ENCODE results near the gene CBR1. TPM values are rescaled to one million over a fixed set of nuclear protein-coding genes. Genes with fewer than 3 reads are reported as not detected.
A peak's percentile ranks its signal among the peaks of the same experiment; 100 is the strongest.
"Not testable (repeated sequence)": the region's sequence is repeated elsewhere in the genome, so short reads cannot be mapped to it uniquely, and the experiment has no call there.

CBR1 gene
- total RNA-seq, 1 experiment from 2014 or later, result not detected

- no peaks in the 10 kb centered on the region for H3K36me3 ChIP-seq
- no peak overlapping the region for H3K27ac ChIP-seq
- DNase-seq, result no peak
- H3K27me3 ChIP-seq, result no peaks in the 10 kb centered on the region; the same call in 1 of the 2 replicates
- no peak overlapping the region for H3K4me3 ChIP-seq
- H3K9me3 ChIP-seq (replicated peaks), result no peaks in the 10 kb centered on the region
- no peaks in the 10 kb centered on the region for H3K4me1 ChIP-seq
Measured at GRCh38 chr21:36080386-36080785, 10.6 kb downstream of the CBR1 start.

GRCh38 chr21:36082237-36082664 lies 12.4 kb downstream of the CBR1 start:
- DNase-seq, result no peak
- Histone ChIP-seq H3K4me1 (peaks cover 5% of the 10 kb centered on the region; the same call in 1 of the 2 replicates), H3K9me3 (replicated peaks) (no peaks in the 10 kb centered on the region), H3K4me3 (no peak overlapping the region), H3K36me3 (no peaks in the 10 kb centered on the region), H3K27ac (no peak overlapping the region), H3K27me3 (no peaks in the 10 kb centered on the region)

DNA sequence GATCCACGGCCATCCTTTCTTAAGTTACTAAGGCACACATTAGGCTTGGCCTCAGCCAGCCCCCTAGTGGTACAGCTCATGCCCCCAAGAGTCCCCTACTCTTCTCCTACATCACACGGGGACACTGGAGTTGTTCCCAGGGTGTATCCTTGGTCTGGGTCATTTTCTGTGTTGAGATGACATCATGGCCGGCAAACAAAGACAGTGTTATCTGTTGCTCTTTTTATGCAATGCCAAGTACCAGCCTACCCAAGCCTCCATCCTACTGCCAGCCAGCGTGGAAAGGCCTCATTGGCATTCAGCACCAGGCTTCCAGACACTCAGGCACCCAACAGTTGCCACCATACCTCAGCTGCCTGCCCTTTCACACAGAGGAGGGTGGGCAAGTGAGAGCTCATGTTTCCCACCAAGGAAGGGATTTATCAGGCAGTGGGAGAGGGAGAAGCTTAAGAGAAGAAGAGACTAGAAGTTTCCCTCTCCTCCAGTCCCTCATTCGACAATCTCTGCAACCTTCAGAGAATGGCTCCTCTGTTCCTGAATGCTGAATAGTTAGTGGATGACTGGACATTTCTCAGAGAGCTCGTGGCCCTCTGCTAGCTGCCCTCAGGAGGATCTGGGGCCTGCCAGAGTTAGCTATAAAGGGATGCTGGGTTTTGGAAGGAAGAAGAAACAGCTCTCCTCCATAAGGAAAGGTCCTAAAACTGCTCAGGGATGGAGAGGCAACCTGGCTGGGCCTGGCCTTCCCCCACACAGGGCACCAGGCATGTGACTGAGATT lies 17.7 kb downstream of the CBR1 start:
- no peak overlapping the region for H3K4me3 ChIP-seq
- H3K27ac ChIP-seq, result no peak overlapping the region
- DNase-seq, result peak; percentile 36 to 46
- no peaks in the 10 kb centered on the region for H3K27me3 ChIP-seq
- no peaks in the 10 kb centered on the region for H3K9me3 ChIP-seq (replicated peaks)
- H3K36me3 ChIP-seq, result no peaks in the 10 kb centered on the region
- peaks cover 7% of the 10 kb centered on the region; the same call in 1 of the 2 replicates for H3K4me1 ChIP-seq

GRCh38 chr21:36089946-36090345 lies 20.1 kb downstream of the CBR1 start:
- no peak for DNase-seq
- Histone ChIP-seq H3K4me3 (no peak overlapping the region), H3K9me3 (replicated peaks) (0 out of 2 replicates have a peak, but pooled peaks cover under 1% of the 10 kb centered on the region), H3K27ac (no peak overlapping the region), H3K27me3 (no peaks in the 10 kb centered on the region), H3K36me3 (no peaks in the 10 kb centered on the region), H3K4me1 (peaks cover 7% of the 10 kb centered on the region; the same call in 1 of the 2 replicates)

- H3K4me1 ChIP-seq, result no peaks in the 10 kb centered on the region
- DNase-seq, result no peak
- H3K36me3 ChIP-seq, result no peaks in the 10 kb centered on the region
- H3K27me3 ChIP-seq, result no peaks in the 10 kb centered on the region
- H3K9me3 ChIP-seq (replicated peaks), result 0 out of 2 replicates have a peak, but pooled peaks cover 4% of the 10 kb centered on the region
- H3K4me3 ChIP-seq, result no peak overlapping the region
- no peak overlapping the region for H3K27ac ChIP-seq
Measured at GRCh38 chr21:36092681-36093080, 22.9 kb downstream of the CBR1 start.

GRCh38 chr21:36093512-36093911 lies 23.7 kb downstream of the CBR1 start:
- Histone ChIP-seq H3K4me1 (no peaks in the 10 kb centered on the region), H3K9me3 (replicated peaks) (0 out of 2 replicates have a peak, but pooled peaks cover 4% of the 10 kb centered on the region), H3K4me3 (no peak overlapping the region), H3K36me3 (no peaks in the 10 kb centered on the region), H3K27me3 (no peaks in the 10 kb centered on the region), H3K27ac (no peak overlapping the region)
- DNase-seq, result no peak

DNA sequence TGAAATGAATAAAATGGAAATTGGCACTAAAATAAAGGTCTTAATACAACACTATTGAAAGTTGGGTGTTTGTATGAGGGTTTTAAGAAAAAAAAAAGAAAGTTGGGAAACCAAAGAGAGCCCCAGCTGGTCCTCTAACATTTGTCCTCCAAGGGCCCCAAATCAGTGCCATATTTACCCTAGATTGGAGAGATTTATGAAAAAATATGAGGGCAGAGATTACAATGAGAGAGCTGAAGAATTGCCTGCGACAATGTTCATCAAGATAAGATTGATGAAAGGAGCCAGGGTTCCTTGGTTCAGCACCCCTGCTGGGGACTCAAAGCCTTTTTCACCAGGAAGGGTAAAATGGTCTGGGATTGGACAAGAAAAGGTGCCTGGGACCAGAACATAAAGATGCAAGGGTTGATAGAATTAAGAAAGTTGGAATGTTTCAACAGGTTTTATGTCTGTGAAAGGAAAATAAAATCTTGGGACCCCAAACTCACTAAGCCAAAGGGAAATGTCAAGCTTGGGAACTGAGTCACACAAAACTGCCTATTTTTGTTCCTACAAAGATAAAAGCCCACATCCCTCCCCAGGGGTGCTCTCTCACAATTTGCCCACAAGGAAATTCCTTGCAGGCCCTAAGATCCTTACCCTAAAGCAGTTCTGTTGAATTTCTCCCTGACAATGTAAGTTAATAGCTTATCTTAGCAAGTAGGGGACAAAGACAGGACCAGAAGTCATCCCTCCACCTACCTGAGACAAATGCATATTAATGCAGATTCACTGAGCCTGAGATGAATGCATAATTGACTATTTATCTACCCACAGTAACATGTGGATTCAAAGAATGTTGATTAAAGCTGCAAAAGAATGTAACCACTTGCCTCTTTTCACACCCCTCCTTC lies 26.8 kb downstream of the CBR1 start:
- H3K4me1 ChIP-seq, result no peaks in the 10 kb centered on the region
- no peaks in the 10 kb centered on the region for H3K36me3 ChIP-seq
- DNase-seq, result no peak
- H3K27me3 ChIP-seq, result no peaks in the 10 kb centered on the region
- 0 out of 2 replicates have a peak, but pooled peaks cover 4% of the 10 kb centered on the region for H3K9me3 ChIP-seq (replicated peaks)
- no peak overlapping the region for H3K4me3 ChIP-seq
- H3K27ac ChIP-seq, result no peak overlapping the region

GRCh38 chr21:36097427-36098181 lies 27.8 kb downstream of the CBR1 start:
- DNase-seq, result no peak
- Histone ChIP-seq H3K4me3 (no peak overlapping the region), H3K27ac (no peak overlapping the region), H3K36me3 (no peaks in the 10 kb centered on the region), H3K27me3 (no peaks in the 10 kb centered on the region), H3K9me3 (replicated peaks) (0 out of 2 replicates have a peak, but pooled peaks cover 4% of the 10 kb centered on the region), H3K4me1 (no peaks in the 10 kb centered on the region)

GRCh38 chr21:36098182-36098532 lies 28.3 kb downstream of the CBR1 start:
- Histone ChIP-seq H3K4me1 (no peaks in the 10 kb centered on the region), H3K27me3 (no peaks in the 10 kb centered on the region), H3K27ac (no peak overlapping the region), H3K9me3 (replicated peaks) (0 out of 2 replicates have a peak, but pooled peaks cover 4% of the 10 kb centered on the region), H3K4me3 (no peak overlapping the region), H3K36me3 (no peaks in the 10 kb centered on the region)
- no peak for DNase-seq

DNA sequence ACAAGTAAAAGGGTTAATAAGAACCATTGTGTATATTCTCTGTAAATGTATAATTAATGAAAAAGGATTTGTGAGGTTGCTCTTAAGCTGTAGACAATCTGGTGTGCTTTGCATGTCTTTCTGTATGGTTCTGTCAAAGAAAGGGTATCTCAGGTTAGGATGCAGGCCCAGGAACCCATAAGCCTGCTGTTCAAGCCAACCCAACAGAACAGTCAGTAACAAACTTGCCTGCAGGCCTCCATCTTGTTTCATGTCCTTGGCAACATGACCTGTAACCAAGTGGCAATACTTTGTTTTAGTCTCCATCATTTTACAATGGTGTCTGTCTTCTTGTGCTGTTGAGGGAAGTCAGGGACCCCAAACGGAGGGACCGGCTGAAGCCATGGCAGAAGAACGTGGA lies 29.2 kb downstream of the CBR1 start:
- no peak for DNase-seq
- no peaks in the 10 kb centered on the region for H3K27me3 ChIP-seq
- 0 out of 2 replicates have a peak, but pooled peaks cover 4% of the 10 kb centered on the region for H3K9me3 ChIP-seq (replicated peaks)
- no peak overlapping the region for H3K4me3 ChIP-seq
- H3K4me1 ChIP-seq, result no peaks in the 10 kb centered on the region
- H3K27ac ChIP-seq, result no peak overlapping the region
- H3K36me3 ChIP-seq, result no peaks in the 10 kb centered on the region

DNA sequence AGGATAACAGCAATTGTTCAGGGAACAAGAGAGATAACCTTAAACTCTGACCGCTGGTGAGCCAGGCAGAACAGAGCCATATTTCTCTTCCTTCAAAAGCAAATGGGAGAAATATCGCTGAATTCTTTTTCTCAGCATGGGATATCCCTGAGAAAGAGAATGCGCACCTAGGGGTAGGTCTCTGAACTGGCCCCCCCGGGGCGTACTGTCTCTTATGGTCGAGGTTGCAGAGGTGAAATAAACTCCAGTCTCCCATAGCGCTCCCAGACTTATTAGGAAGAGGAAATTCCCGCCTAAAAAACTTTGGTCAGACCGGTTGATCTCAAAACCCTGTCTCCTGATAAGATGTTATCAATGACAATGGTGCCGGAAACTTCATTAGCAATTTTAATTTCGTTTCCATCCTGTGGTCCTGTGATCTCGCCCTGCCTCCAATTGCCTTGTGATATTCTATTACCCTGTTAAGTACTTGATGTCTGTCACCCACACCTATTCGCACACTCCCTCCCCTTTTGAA lies 29.9 kb downstream of the CBR1 start:
- not testable (repeated sequence) for H3K9me3 ChIP-seq (replicated peaks); H3K36me3 ChIP-seq; H3K27ac ChIP-seq

DNA sequence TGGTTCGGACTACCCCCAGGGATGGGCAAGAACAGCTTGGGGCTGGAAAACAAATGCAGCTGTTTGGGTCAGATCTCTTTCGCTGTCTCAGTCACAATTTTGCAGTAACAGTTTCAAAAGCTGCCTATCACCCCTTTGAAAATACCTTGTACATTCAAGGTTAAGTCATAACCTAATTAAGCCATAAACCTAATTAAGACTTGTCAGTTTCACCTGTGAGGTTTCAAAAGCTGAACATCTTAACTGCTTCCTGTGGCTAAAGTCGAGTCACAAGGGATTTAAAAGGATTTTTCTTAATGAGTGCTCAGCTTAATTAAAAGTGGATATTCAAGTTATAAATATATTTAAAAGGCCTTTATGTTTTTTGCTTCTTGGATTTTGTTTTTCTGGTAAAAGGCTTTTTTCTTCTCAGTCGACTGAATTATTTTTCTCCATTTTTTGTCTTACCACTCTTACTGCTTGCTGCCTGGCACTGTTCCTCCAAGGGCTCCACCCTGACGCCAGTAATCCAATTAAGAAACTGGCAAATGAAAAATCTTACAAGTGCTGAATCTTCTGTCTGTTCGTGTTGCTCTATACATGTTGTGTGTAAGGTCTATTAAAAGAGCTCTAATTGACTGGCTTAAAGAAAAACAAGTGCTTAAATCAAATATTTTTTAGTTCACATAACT lies 31.3 kb downstream of the CBR1 start:
- Histone ChIP-seq H3K36me3 (no peaks in the 10 kb centered on the region), H3K4me1 (no peaks in the 10 kb centered on the region), H3K9me3 (replicated peaks) (no peaks in the 10 kb centered on the region), H3K27me3 (no peaks in the 10 kb centered on the region), H3K4me3 (no peak overlapping the region), H3K27ac (no peak overlapping the region)
- no peak for DNase-seq

More for the DNA sequence above, 29.9 kb downstream of the CBR1 start:
- H3K27me3 ChIP-seq, H3K4me3 ChIP-seq, H3K4me1 ChIP-seq, DNase-seq: not testable (repeated sequence)

GRCh38 chr21:36103434-36103833 lies 33.6 kb downstream of the CBR1 start:
- no peak for DNase-seq
- H3K4me3 ChIP-seq, result no peak overlapping the region
- H3K4me1 ChIP-seq, result no peaks in the 10 kb centered on the region
- H3K36me3 ChIP-seq, result no peaks in the 10 kb centered on the region
- no peaks in the 10 kb centered on the region for H3K9me3 ChIP-seq (replicated peaks)
- H3K27ac ChIP-seq, result no peak overlapping the region
- H3K27me3 ChIP-seq, result no peaks in the 10 kb centered on the region
